ENCODE data around the gene ZNF268.

The ZNF268 gene

DNA sequence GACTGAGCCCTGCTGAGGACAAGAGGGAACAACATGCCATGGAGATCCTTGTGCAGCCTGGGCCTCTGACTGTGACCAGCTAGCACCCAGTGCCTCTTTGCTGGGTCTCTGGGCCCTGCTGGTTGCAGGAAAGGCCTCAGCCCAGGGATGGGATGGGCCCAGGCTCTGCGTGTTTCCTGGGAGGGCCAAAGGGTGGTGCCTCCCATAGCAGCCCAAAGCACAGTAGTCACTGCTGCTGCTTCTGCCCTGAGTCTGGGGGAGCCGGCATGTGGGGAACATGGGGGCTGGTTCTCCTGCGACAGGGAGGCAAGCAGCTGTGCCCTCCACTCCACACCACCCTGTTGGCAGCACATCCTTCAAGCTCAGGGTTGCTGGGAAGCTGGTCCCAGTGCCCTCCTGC is 35.9 kb downstream of the ZNF268 start:
- Histone ChIP-seq H2AFZ (ENCODE audit: low read depth, low read length) (no peak overlapping the region), H3K9me3 (ENCODE audit: insufficient read depth, low read length) (peaks cover 22% of the 10 kb centered on the region; the same call in 1 of the 2 replicates), H3K27ac (ENCODE audit: low read length) (no peak overlapping the region), H3K9ac (ENCODE audit: low read length) (no peak overlapping the region), H4K20me1 (ENCODE audit: insufficient read depth, low read length) (no peaks in the 10 kb centered on the region), H3K4me3 (ENCODE audit: low read length) (no peak overlapping the region), H3K4me1 (ENCODE audit: low read length) (no peaks in the 10 kb centered on the region), H3K36me3 (replicated peaks; ENCODE audit: low read depth, low read length) (no peaks in the 10 kb centered on the region), H3K4me2 (ENCODE audit: low read length) (no peak overlapping the region), H3K27me3 (ENCODE audit: low read depth, low read length) (no peaks in the 10 kb centered on the region), H3K79me2 (ENCODE audit: low read length) (no peaks in the 10 kb centered on the region)
- TF ChIP-seq, protein P1, sequence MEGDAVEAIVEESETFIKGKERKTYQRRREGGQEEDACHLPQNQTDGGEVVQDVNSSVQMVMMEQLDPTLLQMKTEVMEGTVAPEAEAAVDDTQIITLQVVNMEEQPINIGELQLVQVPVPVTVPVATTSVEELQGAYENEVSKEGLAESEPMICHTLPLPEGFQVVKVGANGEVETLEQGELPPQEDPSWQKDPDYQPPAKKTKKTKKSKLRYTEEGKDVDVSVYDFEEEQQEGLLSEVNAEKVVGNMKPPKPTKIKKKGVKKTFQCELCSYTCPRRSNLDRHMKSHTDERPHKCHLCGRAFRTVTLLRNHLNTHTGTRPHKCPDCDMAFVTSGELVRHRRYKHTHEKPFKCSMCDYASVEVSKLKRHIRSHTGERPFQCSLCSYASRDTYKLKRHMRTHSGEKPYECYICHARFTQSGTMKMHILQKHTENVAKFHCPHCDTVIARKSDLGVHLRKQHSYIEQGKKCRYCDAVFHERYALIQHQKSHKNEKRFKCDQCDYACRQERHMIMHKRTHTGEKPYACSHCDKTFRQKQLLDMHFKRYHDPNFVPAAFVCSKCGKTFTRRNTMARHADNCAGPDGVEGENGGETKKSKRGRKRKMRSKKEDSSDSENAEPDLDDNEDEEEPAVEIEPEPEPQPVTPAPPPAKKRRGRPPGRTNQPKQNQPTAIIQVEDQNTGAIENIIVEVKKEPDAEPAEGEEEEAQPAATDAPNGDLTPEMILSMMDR (IDR thresholded peaks at IDR 0.05; ENCODE audit: low read depth, low read length), result no peak
- no peak for TF ChIP-seq EZH2phosphoT487 (IDR thresholded peaks at IDR 0.05; ENCODE audit: low read depth)

GRCh38 chr12:133220521-133220920 is 39.2 kb downstream of the ZNF268 start:
- Histone ChIP-seq H3K4me2 (ENCODE audit: low read length) (no peak overlapping the region), H3K9ac (ENCODE audit: low read length) (no peak overlapping the region), H3K79me2 (ENCODE audit: low read length) (no peaks in the 10 kb centered on the region), H3K27ac (ENCODE audit: low read length) (no peak overlapping the region), H3K4me3 (ENCODE audit: low read length) (no peak overlapping the region), H3K36me3 (replicated peaks; ENCODE audit: low read depth, low read length) (no peaks in the 10 kb centered on the region), H3K4me1 (ENCODE audit: low read length) (no peaks in the 10 kb centered on the region), H3K27me3 (ENCODE audit: low read depth, low read length) (no peaks in the 10 kb centered on the region), H3K9me3 (ENCODE audit: insufficient read depth, low read length) (peaks cover 16% of the 10 kb centered on the region; the same call in 1 of the 2 replicates), H4K20me1 (ENCODE audit: insufficient read depth, low read length) (no peaks in the 10 kb centered on the region), H2AFZ (ENCODE audit: low read depth, low read length) (no peak overlapping the region)
- TF ChIP-seq, protein P1 (IDR thresholded peaks at IDR 0.05; ENCODE audit: low read depth, low read length), result no peak
- TF ChIP-seq EZH2phosphoT487 (IDR thresholded peaks at IDR 0.05; ENCODE audit: low read depth), result no peak

DNA sequence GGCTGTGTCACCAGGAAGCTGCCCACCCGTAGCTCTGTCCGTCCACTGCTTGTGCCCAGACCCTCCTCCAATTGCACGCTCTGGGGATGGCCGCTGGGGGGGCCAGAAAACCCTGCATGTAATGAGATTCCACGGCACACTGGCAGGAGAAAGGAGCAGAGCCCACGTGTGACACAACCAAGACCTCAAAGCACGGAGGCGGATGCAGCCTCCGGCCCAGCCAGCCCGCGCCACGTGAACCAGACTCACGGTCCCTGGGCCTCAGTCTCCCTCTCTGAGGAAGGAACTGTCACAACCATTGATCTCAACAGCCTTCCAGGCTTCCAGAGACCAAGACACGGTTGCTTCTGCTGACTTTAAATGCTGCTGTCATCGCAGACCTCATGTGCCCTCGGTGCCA is 39.9 kb downstream of the ZNF268 start:
- Histone ChIP-seq H3K4me2 (ENCODE audit: low read length) (no peak overlapping the region), H2AFZ (ENCODE audit: low read depth, low read length) (no peak overlapping the region), H3K27me3 (ENCODE audit: low read depth, low read length) (no peaks in the 10 kb centered on the region), H3K79me2 (ENCODE audit: low read length) (no peaks in the 10 kb centered on the region), H4K20me1 (ENCODE audit: insufficient read depth, low read length) (no peaks in the 10 kb centered on the region), H3K4me1 (ENCODE audit: low read length) (no peaks in the 10 kb centered on the region), H3K9ac (ENCODE audit: low read length) (no peak overlapping the region), H3K27ac (ENCODE audit: low read length) (no peak overlapping the region), H3K9me3 (ENCODE audit: insufficient read depth, low read length) (peaks cover 16% of the 10 kb centered on the region; the same call in 1 of the 2 replicates), H3K36me3 (replicated peaks; ENCODE audit: low read depth, low read length) (no peaks in the 10 kb centered on the region), H3K4me3 (ENCODE audit: low read length) (no peak overlapping the region)
- no peak for TF ChIP-seq EZH2phosphoT487 (IDR thresholded peaks at IDR 0.05; ENCODE audit: low read depth)
- TF ChIP-seq, protein P1 (IDR thresholded peaks at IDR 0.05; ENCODE audit: low read depth, low read length), result no peak

- no peaks in the 10 kb centered on the region for H3K27me3 ChIP-seq (ENCODE audit: low read depth, low read length)
- no peaks in the 10 kb centered on the region for H3K36me3 ChIP-seq (replicated peaks; ENCODE audit: low read depth, low read length)
- no peak overlapping the region for H3K9ac ChIP-seq (ENCODE audit: low read length)
- H3K4me3 ChIP-seq (ENCODE audit: low read length), result no peak overlapping the region
- H3K4me1 ChIP-seq (ENCODE audit: low read length), result no peaks in the 10 kb centered on the region
- no peak overlapping the region for H3K27ac ChIP-seq (ENCODE audit: low read length)
- H3K4me2 ChIP-seq (ENCODE audit: low read length), result no peak overlapping the region
- peaks cover 16% of the 10 kb centered on the region; the same call in 1 of the 2 replicates for H3K9me3 ChIP-seq (ENCODE audit: insufficient read depth, low read length)
- no peak overlapping the region for H2AFZ ChIP-seq (ENCODE audit: low read depth, low read length)
- no peaks in the 10 kb centered on the region for H3K79me2 ChIP-seq (ENCODE audit: low read length)
- H4K20me1 ChIP-seq (ENCODE audit: insufficient read depth, low read length), result no peaks in the 10 kb centered on the region
- TF ChIP-seq, protein P1 (IDR thresholded peaks at IDR 0.05; ENCODE audit: low read depth, low read length), result no peak
- no peak for TF ChIP-seq EZH2phosphoT487 (IDR thresholded peaks at IDR 0.05; ENCODE audit: low read depth)
Observed at GRCh38 chr12:133222211-133222610, 40.9 kb downstream of the ZNF268 start.
